ENCODE data around the gene RBM7.

GRCh38 chr11:114452399-114452798 lies 51.9 kb downstream of the RBM7 start:
- no peak for TF ChIP-seq CTCF (conservative IDR thresholded peaks at IDR 0.05; ENCODE audit: low read depth, low read length)
- TF ChIP-seq EZH2 (IDR thresholded peaks at IDR 0.05; ENCODE audit: borderline replicate concordance, low read depth, low read length, poor library complexity, severe bottlenecking) = no peak
